BE2C (cell line): ENCODE data around the gene SH3PXD2B.
A peak's percentile ranks its signal among the peaks of the same experiment; 100 is the strongest.

Experiments used
- DNase-seq: peaks from one replicate; pipeline ENCODE4 v3.0.0-alpha.2; 2020
- H3K27me3 ChIP-seq: fragments of 250-450 bp; sonication (Bioruptor Pico); 2 replicates; pipeline ENCODE4 v1.5.1; 2020; ENCODE audit warnings: mild to moderate bottlenecking
- H3K36me3 ChIP-seq: fragments of 250-450 bp; sonication (Bioruptor Pico); 2 replicates; pipeline ENCODE4 v1.5.1; 2020; ENCODE audit warnings: mild to moderate bottlenecking
- H3K4me1 ChIP-seq: fragments of 250-450 bp; sonication (Bioruptor Pico); 2 replicates; pipeline ENCODE4 v1.5.1; 2020
- H3K4me3 ChIP-seq: 2 replicates; pipeline ENCODE4 v1.5.1; 2011; ENCODE audit warnings: low read depth, low read length
- H3K9me3 ChIP-seq: fragments of 250-450 bp; sonication (Bioruptor Pico); 2 replicates; pipeline ENCODE4 v1.5.1; 2020
- TF ChIP-seq, protein P1 (sequence below): IDR thresholded peaks from 2 replicates; pipeline ENCODE4 v1.5.1; 2012; ENCODE audit warnings: mild to moderate bottlenecking, low read depth, low read length

SH3PXD2B gene

GRCh38 chr5:172423379-172424110, 30.8 kb downstream of the SH3PXD2B start:
- no peak for DNase-seq
- H3K27me3 ChIP-seq: no peaks in the 10 kb centered on the region
- H3K4me3 ChIP-seq: no peak overlapping the region
- no peaks in the 10 kb centered on the region for H3K36me3 ChIP-seq
- H3K9me3 ChIP-seq: no peaks in the 10 kb centered on the region
- peaks cover 10% of the 10 kb centered on the region for H3K4me1 ChIP-seq
- TF ChIP-seq, protein P1, sequence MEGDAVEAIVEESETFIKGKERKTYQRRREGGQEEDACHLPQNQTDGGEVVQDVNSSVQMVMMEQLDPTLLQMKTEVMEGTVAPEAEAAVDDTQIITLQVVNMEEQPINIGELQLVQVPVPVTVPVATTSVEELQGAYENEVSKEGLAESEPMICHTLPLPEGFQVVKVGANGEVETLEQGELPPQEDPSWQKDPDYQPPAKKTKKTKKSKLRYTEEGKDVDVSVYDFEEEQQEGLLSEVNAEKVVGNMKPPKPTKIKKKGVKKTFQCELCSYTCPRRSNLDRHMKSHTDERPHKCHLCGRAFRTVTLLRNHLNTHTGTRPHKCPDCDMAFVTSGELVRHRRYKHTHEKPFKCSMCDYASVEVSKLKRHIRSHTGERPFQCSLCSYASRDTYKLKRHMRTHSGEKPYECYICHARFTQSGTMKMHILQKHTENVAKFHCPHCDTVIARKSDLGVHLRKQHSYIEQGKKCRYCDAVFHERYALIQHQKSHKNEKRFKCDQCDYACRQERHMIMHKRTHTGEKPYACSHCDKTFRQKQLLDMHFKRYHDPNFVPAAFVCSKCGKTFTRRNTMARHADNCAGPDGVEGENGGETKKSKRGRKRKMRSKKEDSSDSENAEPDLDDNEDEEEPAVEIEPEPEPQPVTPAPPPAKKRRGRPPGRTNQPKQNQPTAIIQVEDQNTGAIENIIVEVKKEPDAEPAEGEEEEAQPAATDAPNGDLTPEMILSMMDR: no peak

- Histone ChIP-seq H3K36me3 (no peaks in the 10 kb centered on the region), H3K4me3 (no peak overlapping the region), H3K4me1 (peaks cover 18% of the 10 kb centered on the region), H3K27me3 (no peaks in the 10 kb centered on the region), H3K9me3 (no peaks in the 10 kb centered on the region)
- TF ChIP-seq, protein P1: no peak
- no peak for DNase-seq
These were observed 32.1 kb downstream of the SH3PXD2B start for GRCh38 chr5:172422255-172422654.

- H3K9me3 ChIP-seq: no peaks in the 10 kb centered on the region
- TF ChIP-seq, protein P1: no peak
- no peaks in the 10 kb centered on the region for H3K36me3 ChIP-seq
- no peak for DNase-seq
- H3K27me3 ChIP-seq: no peaks in the 10 kb centered on the region
- H3K4me3 ChIP-seq: no peak overlapping the region
- peaks cover 18% of the 10 kb centered on the region for H3K4me1 ChIP-seq
These were observed 33.3 kb downstream of the SH3PXD2B start for GRCh38 chr5:172421020-172421419.

GRCh38 chr5:172420235-172420939, 33.9 kb downstream of the SH3PXD2B start:
- no peak for DNase-seq
- TF ChIP-seq, protein P1: no peak
- Histone ChIP-seq H3K4me3 (no peak overlapping the region), H3K4me1 (peaks cover 18% of the 10 kb centered on the region), H3K36me3 (no peaks in the 10 kb centered on the region), H3K27me3 (no peaks in the 10 kb centered on the region), H3K9me3 (no peaks in the 10 kb centered on the region)

DNA sequence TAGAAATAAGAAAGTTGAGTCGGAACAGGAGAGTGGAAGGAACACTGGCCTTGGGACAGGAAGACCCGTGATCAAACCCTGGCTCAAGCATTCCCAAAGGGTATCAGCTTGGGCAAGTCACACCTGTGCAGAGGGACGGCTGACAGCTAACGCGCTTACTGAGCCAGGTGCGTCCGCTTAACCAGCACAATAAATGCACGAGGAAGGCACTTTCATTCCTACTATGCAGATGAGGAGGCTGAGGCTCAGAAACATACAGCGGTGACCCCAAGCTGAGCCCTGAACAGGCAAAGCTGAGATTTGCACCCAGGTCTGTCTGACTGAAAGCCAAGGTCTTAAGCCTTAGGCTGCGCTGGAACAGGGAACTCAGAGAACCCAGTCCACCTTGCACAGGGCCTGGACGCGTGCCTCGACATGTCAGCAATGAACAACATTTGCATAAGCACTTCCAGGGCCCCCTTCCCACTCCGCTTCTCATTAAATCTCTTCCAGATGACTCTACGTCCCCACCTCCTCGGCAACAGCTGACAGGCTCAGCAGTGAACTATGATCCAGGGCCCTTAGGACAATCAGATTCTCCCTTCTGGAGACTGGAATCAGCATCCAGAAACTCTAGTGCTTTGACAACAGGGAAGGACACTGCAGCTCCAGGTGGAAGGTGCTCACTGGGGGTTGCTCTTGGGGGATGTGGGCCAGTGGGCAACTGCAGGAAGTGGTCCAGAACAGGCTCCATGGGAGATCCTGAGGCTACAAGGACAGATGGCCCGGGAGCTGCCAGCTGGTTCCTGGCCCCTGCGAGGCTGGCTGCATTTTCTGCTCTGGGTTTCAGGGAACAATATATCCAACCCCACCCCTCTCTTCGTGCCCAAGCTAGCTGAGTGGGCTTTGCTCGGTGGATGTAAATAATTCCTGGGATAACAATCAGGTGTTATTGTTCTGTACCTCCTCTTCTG, 35.2 kb downstream of the SH3PXD2B start:
- H3K27me3 ChIP-seq: no peaks in the 10 kb centered on the region
- TF ChIP-seq, protein P1: no peak
- H3K36me3 ChIP-seq: no peaks in the 10 kb centered on the region
- peaks cover 18% of the 10 kb centered on the region for H3K4me1 ChIP-seq
- DNase-seq: peak; percentile 50
- no peak overlapping the region for H3K4me3 ChIP-seq
- no peaks in the 10 kb centered on the region for H3K9me3 ChIP-seq
